ENCODE data around the gene SCAP.

DNA sequence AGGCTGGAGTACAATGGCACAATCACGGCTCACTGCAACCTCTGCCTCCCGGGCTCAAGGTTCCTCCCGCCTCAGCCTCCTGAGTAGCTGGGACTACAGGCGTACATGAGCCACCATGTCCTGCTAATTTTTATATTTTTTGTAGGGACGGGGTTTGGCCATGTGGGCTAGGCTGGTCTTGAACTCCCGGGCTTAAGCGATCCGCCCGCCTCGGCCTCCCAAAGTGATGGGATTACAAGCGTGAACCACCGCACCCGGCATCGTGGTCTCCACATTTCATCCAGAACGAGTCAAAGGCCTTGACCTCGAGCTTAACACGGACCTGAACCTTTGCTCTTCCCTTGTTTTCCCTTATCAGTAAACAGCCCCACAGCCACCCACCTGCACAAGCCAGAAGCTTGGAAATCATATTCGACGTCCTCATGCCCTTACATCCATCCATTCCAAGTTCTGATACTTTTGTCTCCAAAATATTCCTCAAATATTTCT, 96.3 kb downstream of the SCAP start:
- TF ChIP-seq, protein P1, sequence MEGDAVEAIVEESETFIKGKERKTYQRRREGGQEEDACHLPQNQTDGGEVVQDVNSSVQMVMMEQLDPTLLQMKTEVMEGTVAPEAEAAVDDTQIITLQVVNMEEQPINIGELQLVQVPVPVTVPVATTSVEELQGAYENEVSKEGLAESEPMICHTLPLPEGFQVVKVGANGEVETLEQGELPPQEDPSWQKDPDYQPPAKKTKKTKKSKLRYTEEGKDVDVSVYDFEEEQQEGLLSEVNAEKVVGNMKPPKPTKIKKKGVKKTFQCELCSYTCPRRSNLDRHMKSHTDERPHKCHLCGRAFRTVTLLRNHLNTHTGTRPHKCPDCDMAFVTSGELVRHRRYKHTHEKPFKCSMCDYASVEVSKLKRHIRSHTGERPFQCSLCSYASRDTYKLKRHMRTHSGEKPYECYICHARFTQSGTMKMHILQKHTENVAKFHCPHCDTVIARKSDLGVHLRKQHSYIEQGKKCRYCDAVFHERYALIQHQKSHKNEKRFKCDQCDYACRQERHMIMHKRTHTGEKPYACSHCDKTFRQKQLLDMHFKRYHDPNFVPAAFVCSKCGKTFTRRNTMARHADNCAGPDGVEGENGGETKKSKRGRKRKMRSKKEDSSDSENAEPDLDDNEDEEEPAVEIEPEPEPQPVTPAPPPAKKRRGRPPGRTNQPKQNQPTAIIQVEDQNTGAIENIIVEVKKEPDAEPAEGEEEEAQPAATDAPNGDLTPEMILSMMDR (conservative IDR thresholded peaks at IDR 0.05; ENCODE audit: low read depth, low read length): no peak
- no peak for TF ChIP-seq POLR2A (IDR thresholded peaks at IDR 0.05; ENCODE audit: low read depth, low read length)
- TF ChIP-seq, protein P2, sequence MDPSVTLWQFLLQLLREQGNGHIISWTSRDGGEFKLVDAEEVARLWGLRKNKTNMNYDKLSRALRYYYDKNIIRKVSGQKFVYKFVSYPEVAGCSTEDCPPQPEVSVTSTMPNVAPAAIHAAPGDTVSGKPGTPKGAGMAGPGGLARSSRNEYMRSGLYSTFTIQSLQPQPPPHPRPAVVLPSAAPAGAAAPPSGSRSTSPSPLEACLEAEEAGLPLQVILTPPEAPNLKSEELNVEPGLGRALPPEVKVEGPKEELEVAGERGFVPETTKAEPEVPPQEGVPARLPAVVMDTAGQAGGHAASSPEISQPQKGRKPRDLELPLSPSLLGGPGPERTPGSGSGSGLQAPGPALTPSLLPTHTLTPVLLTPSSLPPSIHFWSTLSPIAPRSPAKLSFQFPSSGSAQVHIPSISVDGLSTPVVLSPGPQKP (IDR thresholded peaks at IDR 0.05; ENCODE audit: borderline replicate concordance, low read depth, low read length): no peak

Measured in IMR-90 (cell line).